Measurements from ENCODE around the gene TMEM30B.
"Not testable (repeated sequence)": the region's sequence is repeated elsewhere in the genome, so short reads cannot be mapped to it uniquely, and the experiment has no call there.

TMEM30B gene

DNA sequence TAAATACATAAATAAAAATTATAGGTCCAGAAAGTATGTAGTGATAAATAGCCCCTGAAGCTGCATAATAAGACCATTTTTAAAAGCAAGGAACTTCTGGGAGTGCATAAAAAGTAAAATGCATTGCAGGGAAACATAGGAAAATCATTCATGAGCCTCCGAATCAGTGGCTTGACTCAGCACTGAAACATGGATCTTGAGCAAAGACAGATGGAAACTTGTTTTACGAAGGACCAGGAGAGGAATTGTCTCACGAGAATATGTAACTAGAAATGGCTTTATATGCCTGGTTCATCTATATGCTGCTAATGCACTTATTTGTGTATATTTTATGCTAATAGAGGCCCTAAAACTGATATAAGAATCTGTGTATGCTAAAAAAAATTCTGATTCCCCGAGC lies 14.7 kb downstream of the TMEM30B start:
- no peak for DNase-seq

DNA sequence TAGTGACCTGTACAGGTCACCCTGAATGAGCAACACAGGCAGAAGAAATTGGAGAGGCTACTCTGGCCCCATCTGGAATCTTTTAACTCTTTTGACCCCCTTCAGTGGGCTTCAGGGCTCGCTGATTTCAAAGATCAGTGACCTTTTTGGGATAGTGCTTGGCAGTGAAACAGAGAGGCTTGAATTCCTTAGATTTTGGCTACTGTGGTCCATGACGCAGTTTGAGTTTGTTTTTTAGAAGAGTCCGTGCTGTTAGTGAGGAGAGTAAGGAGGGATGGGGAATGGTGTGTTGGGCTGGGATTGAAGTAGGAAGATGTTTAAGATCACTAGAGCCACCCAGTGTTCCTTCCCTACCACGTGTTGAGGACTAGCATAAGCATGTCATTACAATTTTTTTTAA lies 16.5 kb downstream of the TMEM30B start:
- DNase-seq, result no peak

DNA sequence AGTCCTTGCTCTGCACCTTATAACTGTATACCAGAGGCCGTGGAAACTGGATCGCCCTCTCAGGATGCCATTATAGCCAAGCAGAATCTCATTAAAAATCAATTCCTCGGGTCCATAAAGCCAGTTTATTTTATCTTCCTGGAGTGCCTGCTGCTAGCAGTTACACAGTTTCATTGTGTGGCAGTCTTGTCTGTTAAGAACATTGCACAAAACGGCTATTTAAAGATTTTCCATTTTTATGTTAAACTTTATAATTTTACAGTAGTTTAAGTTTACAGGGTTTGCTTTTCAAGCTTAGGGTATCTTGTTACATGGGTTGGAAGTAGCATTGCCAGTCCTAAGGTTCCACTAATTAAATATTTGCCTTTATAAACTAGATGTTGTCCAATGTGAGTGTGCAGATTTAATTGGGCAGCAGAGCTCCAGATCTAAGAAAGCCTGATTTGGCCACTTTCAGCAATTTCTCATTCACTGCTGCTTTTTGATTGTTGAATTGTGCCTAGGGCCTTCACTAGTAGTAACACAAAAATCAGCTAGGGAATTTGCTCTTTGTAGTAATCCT lies 17.0 kb downstream of the TMEM30B start:
- DNase-seq, result no peak

DNA sequence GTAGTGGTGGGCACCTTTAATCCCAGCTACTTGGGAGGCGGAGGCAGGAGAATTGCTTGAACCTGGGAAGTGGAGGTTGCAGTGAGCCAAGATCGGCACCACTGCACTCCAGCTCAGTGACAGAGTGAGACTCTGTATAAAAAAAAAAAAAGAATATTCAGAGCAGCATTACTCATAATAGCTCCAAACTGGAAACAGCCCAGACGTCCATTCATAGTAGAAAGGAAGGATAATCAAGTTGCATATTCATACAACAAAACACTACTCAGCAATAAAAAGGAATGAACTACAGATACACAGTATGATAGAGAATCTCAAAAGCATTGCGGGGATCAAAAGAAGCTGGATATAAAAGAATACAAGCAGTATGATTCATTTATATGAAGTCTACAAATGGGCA lies 19.1 kb downstream of the TMEM30B start:
- DNase-seq, result no peak

DNA sequence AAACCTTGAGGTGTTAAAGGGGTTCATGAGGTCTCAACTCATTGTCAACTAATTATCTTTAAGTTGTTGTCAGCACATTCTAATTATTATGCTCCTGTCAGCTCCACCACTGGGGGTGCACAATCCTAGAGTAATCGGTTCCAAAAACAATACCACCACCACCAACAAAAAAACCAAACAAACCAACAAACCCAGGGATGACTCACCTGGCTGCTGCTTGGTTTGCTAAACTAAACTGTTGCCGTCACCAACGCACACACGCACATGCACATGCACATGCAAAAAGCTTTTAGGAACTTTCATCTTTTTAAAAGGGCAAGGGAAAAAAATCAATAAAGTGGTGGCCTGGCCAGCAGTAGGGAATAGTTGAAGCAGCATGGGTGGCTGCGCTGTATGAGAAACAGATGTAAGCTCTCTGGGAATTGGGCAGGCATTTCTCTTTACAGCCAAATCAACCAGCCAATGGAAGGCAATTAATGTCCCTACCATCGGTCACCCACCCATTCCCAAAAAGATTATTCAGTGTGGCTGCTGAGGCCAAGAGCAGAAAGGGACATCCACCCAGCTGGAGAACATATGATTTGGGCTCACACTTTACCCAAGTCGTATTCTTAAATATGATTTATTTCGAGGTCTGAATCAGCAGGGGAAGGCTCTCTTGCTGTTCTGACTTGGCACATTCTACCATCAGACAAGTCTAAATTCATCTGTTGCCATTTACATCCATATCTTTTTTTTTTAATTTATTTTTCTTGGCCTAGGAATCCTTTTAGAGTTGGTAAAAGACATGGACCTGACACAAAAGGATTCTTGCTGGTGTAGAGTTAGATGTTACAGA lies 20.0 kb downstream of the TMEM30B start:
- no peak for DNase-seq

DNA sequence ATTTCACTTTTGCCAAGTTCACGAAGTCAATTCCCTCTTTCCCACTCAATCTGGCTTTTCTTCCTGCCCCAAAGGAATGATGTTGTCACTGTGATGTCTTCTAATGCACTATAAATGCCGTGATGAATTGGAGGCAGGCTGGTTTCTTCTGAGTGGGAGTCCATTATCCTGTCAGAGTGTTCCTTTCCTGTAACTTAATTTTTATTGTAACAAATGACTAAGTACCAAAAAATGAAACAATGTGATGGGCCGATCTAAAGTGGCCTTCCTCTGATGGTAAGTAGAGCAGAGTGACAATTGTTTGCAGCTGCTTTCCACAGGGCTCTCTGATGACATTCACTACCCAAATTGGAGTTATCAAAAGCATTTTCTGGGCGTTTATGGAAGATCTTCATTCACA lies 22.2 kb downstream of the TMEM30B start:
- DNase-seq, result no peak

DNA sequence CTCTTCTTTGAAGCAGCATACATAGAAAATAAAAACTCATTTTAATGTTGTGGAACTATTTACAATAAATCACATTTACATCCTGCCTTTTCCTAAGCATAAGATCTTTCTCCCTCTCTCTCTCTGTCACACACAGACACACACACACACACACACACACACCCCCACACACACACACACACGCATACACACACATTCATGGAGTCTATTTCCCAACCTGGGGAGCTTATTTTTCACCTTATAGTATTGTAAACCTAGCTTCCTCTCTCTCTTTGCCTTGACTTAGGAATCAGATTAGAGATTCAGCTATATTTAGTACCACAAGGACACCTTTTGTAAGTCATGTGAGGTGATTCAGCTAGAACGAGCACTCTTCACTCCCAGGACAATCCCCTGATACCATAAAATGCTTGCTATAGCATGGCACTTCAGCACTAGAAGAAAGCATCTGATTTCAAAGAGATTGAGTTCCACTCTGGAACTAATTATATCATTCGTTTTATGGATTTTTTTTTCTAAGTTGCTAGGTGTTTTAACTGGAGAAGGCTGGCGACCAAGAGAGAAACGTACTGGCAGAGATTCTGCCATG lies 23.6 kb downstream of the TMEM30B start:
- no peak for DNase-seq

DNA sequence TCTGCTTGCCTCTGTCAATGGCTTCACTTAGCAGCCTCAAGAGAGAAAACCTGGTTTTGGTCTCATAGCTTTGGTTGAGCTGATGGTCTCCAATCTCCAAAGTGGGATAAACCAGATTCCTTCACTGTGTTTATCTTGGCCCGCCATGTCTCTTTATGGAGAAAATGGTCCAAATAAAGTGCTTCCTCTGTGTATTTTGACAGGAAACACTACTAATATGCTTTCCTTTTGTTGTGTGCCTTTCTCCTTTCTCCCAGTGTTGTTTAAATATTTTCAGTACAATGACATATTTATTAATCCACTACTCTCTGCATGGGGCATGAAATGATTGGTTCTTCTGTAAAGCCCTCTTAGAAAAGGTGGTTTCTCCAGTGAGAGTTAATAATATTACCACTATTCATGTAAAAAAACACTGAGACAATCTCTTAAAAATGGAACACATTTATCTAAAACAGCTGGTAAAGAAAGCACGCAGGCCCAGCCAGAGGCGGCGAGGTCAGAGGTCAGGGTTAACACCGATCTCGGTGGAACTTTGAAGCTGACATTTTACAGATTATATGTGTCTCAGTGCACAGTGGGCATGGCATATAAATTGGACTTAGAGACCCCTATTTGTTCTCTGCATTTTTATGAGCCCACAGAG lies 24.2 kb downstream of the TMEM30B start:
- no peak for DNase-seq

DNA sequence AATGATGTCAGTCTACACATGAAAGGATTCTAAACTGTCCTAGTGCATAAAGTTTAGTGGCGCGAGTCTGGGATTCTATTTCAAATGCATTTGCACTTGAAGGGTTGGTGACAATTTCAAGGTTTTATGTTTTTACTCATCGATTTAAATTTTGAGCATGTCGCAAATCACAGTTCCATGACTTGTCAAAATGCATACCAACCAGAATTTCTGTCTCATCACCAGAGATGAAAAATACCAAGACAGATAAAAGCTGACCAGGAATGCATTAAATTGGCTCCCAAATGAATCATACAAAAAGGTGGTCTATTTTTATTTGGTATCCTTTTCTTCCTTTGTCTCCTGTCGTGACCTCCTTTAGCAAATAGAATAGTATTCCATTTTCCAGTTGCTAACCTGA lies 25.2 kb downstream of the TMEM30B start:
- DNase-seq, result no peak

DNA sequence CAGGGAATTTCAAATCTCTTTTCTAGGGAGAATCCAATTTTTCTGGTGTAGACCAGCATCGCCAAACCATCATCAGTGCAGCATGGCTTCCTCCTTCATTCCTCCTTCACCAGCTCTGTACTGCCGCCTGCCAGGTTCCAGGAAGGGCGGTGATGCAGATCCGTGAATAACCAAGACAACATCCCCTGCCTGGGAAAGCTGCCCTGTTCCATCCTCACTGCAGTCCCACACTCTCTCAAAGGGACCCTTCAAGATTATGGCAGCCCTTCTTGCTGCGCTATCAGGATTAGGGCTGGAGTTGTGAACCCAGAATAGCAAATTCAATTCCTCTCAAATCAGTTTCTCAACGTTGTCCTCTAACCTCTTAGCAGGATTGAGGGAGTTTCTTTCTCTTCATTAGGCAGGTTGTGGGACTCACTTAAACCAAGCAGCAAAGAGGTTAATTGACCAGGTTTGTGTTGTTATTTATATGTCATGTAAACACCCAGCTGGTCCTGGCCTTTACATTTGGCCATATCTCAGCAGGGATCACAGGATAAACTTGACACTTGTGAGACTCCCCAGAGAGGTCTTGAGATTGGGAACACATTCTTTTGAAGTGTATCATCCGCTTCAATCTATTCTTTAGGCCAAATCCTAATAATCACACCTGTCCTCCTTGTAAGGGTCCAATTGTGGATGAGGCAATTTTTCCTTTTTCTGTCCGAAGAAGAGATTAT lies 26.2 kb downstream of the TMEM30B start:
- no peak for DNase-seq

DNA sequence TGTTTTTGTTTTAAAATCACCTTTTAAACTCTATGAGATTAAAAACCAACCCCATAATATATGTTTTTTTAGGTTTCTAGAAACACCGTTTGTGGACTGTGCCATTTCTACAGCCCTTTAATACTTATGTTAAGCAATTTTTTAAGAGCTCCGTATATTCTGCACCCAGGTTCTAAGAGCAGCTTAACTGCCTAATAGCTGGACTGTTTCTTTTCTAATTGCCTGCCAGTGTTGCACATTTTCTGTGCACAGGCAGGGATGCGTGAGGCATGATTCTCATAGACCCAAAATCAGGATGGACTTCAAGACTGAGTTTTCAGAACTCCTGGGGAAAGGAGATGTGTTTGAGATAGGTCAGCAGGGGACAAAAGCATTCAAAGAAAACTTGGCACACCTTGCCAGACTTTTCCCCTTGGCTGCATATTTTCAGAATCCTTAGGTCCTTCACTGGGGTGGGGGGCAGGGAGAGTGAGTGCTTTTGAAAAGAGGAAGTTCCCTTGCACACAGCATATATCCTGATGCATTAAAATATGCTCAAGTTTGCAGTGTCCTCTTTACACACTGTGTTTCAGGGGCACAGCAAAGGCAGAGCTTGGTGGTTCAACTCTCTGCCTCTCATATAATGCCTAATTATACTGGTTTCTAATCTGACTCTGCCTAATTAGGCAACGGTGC lies 27.9 kb downstream of the TMEM30B start:
- DNase-seq, result peak in 1 of 56 donors; percentile 0

DNA sequence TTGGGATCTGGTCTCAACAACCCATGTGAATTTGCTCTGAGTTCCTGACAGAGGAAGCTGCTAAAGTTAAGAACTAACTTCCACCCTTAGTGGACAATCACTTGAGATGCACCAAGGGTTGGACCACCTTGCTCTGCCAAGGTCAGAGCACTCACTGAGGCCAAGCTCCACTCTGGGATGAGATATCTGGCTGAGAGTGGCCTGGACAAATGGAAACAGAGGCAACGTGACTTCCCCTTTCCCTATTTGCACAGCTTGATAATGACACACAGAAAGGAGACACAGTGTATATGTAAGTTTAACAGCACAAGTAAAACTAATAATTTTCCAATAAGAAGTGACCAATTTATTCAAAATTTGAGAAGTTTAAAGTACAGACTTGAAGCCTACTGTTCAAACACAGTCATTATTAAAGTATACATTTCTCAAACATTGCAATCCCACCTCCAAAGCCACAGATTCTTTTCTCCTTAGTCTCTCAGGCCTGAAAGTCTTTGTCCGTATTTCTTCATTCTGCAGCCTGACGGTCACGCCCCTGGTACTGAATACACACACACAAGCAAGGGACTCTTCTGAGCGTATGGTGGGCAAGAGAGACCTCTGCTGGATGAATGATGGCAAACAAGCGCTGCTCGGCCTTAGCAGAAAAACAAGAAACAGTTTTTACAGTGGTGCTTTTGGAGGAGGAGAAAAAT lies 28.6 kb downstream of the TMEM30B start:
- DNase-seq, result peak in 50 of 56 donors; percentile 1 to 83 (median 32)

DNA sequence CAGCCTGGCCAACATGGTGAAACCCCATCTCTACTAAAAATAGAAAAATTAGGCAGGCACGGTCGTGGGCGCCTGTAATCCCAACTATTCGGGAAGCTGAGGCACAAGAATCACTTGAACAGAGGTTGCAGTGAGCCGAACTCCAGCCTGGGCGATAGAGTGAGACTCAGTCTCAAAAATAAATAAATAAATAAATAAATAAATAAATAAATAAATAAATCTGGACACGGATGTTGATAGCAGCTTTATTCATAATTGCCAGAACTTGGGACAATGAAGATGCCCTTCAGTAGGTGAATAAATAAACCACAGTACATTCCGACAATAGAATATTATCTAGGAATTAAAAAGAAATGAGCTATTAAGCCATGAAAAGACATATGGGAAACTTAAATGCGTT lies 31.1 kb downstream of the TMEM30B start:
- no peak for DNase-seq

DNA sequence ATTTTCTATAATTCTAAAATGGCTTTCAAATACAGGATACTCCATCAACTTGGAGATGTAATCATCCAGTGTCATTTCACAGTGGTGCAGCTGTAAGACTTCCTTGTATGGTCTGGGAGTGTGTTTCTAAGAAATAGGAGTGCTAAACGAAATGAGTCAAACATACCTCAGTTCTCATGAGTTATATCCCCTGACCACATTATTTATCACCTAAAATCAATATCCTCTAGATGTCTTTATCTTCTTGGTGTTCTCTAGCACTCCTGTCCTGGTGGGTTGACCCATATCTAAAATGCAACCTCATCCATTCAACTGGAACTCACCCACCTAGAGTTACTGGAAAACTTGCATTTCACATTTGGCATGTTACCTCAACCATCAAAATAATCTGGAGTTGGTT lies 33.2 kb downstream of the TMEM30B start:
- no peak for DNase-seq

DNA sequence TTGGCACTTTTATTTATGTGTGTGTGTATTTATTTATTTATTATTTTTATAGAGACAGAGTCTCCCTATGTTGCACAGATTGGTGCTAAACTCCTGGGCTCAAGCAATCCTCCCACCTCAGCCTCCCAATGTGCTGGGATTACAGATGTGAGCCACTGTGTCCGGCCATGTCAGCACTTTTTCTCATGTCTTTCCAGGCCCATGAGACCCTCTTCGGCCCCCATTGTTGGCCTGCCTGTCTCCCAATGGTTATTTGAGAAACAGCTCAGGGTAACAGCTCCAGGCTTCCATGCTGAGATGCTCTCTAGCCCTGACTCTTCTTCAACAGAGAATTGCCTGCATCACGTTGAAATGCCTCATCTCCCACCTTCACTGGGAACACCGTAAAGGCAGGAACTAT lies 34.4 kb downstream of the TMEM30B start:
- no peak for DNase-seq

DNA sequence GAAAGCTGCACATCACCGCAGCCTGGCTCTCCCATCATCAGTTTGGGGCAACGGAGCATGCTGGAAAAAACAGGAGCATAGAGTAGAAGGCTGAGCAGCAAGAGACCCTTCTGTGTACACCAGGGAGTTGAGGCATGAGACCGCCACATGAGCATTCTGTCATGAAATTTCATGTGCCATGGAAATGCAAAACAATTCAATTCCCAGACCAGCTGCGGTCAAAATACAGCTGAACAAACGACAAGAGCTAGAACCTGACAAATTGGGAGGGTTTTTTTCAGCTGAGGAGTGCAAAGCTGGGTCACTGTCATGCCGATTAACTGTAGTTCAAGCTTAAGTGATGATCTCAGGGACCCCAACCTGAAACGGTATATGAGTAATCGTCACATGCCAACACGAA lies 37.1 kb downstream of the TMEM30B start:
- DNase-seq, result no peak

DNA sequence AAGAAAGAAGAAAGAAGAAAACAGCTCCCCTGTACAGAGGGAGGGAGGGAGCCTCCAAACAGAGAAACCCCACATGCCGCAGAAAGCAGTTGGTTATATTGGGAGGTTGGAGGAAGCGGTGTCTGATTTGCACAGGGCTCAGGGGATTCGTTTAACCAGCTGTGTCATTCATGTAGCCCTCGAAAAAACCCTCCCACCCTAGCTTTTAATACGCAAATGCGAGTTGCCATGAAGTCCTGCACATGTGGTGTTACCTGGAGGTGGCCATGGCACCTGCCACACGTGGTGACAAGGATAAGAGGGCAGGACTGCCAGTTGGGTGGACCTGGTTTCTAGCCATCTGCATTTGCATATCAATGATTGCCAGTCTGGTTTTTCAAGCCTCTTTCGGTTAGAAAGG lies 40.9 kb downstream of the TMEM30B start:
- no peak for DNase-seq

DNA sequence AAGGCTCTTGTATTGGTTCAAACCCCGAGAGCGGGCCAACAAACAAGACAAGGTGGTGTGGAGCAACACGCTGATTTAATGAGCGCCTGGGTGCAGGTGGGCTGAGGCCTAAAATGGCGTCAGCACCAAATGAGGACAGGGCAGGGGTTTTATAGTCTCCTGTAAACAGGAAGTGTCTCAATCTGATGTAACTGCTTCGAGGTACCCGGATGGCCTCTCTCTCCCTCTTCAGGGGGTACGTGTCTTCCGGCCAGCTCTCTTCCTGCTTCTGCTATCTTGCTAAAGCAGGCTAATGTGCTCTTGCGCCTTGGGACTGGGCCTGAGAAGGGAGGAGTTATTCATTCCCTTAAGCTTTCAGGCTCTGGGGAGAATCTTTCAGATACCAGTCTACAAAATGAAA lies 41.9 kb downstream of the TMEM30B start:
- DNase-seq, result not testable (repeated sequence)

DNA sequence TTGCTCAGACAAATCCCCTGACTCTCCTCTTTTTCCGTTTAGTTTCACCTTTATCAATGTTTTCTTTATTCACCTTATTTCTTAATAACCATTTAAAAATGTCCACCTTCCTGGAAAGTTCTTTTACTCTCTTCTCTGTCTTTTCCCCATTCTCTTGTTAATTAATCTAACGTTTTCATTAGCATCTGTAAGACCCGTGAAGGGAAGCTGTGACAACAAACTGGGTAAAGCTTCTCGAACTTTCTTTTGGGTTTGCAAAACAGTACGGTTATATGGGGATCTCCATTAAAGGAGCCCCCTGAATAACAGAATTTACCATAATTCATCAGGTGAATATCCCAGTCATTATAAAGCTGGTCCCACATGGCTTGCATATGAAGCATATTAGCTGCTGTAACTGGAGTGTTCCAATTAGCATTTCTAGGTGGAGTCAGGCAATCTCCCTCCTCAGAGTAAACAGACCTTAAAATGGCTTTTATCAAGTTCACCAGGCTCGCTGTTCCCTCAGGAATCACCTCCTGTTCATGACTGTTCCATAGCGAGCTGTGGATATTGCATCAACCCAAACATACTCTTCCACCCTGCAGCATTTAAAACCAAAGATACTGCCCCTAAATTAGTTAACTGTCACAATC lies 42.4 kb downstream of the TMEM30B start:
- DNase-seq, result no peak
